Astrocyte (in vitro differentiated cells and primary cell): ENCODE results near the gene BICDL2.

Experiments used
- EZH2 ChIP-seq: IDR thresholded peaks from 2 replicates; pipeline ENCODE4 v1.6.1; 2012; ENCODE audit warnings: mild to moderate bottlenecking, low read length, inconsistent platforms; ENCODE audit not compliant: insufficient read depth
- TF ChIP-seq, protein P1 (sequence below): IDR thresholded peaks from 2 replicates; pipeline ENCODE4 v1.5.1; 2011; ENCODE audit warnings: low read depth, mild to moderate bottlenecking, inconsistent platforms, low read length, moderate library complexity; ENCODE audit not compliant: insufficient read depth

DNA sequence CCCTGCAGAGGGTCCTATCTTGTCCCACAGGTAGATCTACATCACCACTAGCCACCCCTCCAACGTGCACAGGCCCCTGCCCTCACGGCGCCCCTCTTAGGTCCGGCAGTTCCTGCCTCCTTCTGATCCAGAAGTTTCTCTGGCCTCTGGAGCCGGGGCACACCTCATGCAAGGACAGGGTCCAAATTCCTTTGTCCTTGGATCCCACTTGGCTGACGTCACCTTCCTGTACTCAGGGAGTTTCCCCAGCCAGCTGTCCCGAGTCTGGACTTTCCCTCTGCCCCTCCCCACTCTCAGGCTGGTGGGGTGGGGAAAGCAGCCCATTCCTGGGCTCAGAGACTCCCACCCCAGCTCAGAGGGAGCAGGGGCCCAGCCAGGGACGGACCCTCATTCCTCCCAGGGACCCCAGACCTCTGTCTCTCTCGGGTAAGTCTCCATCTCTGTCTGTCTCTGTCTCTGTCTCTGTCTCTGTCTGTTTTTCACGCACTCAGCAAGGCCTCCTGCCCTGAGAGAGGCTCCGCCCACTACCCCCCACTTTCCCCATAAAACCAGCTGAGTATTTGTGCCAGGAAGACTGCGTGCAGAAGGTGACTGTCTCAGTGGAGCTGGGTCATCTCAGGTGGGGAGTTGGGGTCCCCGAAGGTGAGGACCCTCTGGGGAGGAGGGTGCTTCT is 28.5 kb upstream of the BICDL2 start, which contains the start of gene IL32:
- TF ChIP-seq, protein P1, sequence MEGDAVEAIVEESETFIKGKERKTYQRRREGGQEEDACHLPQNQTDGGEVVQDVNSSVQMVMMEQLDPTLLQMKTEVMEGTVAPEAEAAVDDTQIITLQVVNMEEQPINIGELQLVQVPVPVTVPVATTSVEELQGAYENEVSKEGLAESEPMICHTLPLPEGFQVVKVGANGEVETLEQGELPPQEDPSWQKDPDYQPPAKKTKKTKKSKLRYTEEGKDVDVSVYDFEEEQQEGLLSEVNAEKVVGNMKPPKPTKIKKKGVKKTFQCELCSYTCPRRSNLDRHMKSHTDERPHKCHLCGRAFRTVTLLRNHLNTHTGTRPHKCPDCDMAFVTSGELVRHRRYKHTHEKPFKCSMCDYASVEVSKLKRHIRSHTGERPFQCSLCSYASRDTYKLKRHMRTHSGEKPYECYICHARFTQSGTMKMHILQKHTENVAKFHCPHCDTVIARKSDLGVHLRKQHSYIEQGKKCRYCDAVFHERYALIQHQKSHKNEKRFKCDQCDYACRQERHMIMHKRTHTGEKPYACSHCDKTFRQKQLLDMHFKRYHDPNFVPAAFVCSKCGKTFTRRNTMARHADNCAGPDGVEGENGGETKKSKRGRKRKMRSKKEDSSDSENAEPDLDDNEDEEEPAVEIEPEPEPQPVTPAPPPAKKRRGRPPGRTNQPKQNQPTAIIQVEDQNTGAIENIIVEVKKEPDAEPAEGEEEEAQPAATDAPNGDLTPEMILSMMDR = no peak
- no peak for TF ChIP-seq EZH2
